GM21825 (cell line): Measurements from ENCODE around the gene CDK18.

Source experiments
- ATAC-seq: cut with Tn5 transposase; IDR thresholded peaks from one replicate; pipeline ENCODE4 v1.9.1; 2021; ENCODE audit warnings: mild to moderate bottlenecking, moderate library complexity; ENCODE audit not compliant: unreplicated experiment

CDK18 gene

DNA sequence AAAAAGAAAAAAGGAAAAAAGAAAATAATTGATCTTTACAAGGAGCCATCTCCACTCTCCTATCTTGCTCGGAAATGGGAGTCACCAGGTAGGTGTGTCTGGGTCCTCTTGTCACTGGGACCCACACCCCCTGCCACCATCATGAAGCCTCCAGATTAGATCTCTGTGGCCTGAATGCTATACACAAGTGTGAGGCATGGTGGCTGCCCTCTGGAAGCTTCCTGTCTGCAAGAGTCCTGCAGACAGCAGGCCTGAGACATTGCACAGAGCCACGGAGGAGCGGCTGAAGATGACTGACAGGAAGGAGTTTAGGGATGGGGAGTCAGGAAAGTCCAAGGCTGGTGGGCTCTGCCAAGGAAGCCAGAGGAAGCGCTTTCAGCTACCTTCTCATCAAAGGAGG, 16.2 kb downstream of the CDK18 start:
- ATAC-seq, result no peak

GRCh38 chr1:205521686-205522085, 17.2 kb downstream of the CDK18 start:
- no peak for ATAC-seq

DNA sequence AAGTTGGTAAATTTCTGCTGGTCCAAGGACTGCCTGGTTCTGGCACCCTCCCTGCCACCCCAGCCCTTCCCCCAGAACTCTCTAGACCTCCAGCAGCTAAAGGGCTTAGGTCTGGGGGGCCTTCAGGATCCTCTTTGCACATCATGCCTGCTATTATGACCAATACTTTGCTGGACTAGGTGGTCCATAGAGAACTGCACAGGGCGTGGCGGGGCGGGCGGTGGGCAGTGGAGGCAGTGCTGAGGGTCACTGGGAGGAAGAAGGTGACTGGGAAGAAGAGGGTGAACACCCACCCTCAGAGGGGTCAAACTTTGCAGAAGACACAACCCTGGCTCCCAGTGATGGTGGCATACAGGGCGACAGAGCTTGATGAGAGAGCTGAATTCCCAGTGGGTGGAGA, 18.2 kb downstream of the CDK18 start:
- ATAC-seq, result no peak

GRCh38 chr1:205523261-205523890, 18.9 kb downstream of the CDK18 start:
- ATAC-seq, result no peak

- no peak for ATAC-seq
Observed at GRCh38 chr1:205523891-205524793, 19.7 kb downstream of the CDK18 start.

- no peak for ATAC-seq
Observed at GRCh38 chr1:205524794-205525101, 20.3 kb downstream of the CDK18 start.

DNA sequence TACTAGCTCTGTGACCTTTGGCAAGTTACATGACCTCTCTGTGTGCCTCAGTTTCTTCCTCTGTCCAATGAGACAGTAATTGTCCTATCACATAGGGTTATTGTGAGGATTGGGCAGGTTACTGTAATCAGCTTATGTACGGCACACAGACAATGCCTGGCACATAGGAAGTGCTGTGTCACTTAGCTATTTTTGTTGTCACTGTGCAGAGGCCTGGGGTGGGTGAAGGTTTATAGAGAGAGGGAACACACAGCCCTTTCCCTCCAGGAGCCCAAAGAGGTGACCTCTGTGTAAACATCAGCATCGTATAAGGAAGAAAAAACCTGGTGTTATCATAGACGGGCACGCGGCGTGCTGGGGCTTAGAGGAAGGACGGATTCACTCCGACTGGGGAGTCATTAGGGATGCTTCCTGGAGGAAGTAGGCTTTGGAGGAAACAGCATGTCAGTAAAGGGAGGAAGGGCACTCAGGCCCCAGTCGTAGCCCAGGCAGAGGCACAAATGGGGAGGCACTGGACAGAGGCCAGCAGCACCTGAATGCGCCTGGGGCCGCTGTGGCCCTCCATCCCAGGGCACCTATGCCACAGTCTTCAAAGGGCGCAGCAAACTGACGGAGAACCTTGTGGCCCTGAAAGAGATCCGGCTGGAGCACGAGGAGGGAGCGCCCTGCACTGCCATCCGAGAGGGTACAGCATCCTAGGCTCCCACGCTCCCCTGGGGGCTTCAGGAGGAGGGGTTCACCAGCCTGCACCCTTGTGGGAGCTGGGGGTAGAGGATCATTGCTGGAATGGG, 21.2 kb downstream of the CDK18 start:
- no peak for ATAC-seq

GRCh38 chr1:205526431-205526830, 22.0 kb downstream of the CDK18 start:
- ATAC-seq, result no peak

GRCh38 chr1:205527931-205528330, 23.5 kb downstream of the CDK18 start:
- ATAC-seq, result no peak

- no peak for ATAC-seq
Observed at GRCh38 chr1:205528446-205528886, 24.0 kb downstream of the CDK18 start.

DNA sequence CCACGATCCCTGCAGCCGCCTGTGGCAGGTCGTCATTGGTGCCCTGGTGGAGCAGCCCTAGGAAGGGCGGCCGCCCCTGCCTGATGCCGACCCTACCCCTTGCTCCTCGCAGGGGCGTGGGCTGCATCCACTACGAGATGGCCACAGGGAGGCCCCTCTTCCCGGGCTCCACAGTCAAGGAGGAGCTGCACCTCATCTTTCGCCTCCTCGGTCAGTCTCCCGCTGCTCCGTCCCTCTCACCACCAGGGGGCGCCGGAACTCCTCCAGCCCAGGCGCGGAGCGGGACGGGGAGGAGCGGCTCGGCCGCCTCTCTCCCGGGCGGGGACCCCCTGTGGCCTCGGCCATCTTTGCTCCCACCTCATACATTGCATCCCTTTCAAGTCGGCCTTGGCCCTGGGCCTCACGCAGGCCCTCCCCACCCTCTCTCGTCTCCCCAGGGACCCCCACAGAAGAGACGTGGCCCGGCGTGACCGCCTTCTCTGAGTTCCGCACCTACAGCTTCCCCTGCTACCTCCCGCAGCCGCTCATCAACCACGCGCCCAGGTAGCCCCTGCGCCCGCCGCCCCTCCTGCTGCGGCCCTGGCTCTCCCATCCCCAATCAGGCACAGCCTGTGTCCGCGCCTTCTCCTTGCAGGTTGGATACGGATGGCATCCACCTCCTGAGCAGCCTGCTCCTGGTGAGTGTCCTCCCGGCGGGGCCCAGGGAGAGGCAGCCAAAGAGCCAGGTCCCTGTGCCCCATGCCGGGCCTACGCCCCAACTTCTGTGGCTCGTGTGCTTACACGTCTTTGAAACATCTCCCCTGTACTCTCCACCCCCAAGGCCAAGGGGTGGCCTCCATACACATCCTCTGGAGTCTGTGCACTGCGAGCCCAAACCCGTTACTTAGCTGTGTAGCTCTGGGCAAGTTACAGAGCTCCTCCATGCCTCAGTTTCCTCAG, 24.7 kb downstream of the CDK18 start:
- ATAC-seq, result no peak

DNA sequence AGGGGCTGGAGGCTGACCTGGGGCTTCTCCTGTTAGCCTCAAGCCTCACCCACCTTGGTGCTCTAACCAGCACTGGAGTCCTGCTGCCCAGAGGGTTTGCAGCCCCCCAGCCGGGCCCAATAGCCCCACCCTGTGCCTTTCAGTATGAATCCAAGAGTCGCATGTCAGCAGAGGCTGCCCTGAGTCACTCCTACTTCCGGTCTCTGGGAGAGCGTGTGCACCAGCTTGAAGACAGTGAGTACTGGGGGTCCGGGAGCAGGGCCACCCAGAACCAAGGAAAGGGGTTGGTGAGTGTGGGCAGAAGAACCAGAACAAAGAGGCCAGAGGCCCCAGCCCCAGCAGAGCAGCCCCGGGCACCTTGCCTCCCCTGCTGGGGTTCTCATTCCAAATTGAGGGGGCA, 25.6 kb downstream of the CDK18 start:
- no peak for ATAC-seq

GRCh38 chr1:205531191-205532025, 26.9 kb downstream of the CDK18 start:
- no peak for ATAC-seq

- ATAC-seq, result no peak
Observed at GRCh38 chr1:205532026-205532898, 27.8 kb downstream of the CDK18 start.

GRCh38 chr1:205532996-205533735, 28.7 kb downstream of the CDK18 start:
- ATAC-seq, result no peak

- ATAC-seq, result no peak
Observed at GRCh38 chr1:205533748-205534443, 29.4 kb downstream of the CDK18 start.

GRCh38 chr1:205534444-205534985, 30.0 kb downstream of the CDK18 start:
- no peak for ATAC-seq
